Measurements from ENCODE around the gene C9orf50. TPM values are rescaled to one million over a fixed set of nuclear protein-coding genes. Genes with fewer than 3 reads are reported as not detected.

C9orf50 gene
- total RNA-seq, 1 experiment from 2014 or later = not detected

DNA sequence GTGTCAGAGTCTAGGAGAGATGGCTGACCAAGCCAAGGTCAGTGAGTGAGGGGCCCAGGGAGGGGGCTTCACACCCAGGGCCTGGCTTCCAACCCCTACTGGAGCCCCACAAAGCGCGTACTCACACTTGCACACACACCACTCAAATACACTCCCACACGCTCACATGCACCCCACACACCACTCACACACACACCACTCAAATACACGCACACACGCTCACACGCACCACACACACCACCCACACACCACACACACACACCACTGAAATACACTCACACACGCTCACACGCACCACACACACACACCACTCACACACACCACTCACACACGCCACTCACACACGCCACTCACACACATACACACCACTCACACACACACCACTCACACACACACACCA, 26.7 kb upstream of the C9orf50 start:
- Mint-ChIP-seq H3K9me3 (no peaks in the 10 kb centered on the region; a peak in 2 of 5 replicates), H3K27ac (no peak overlapping the region; a peak in 1 of 7 replicates), H3K27me3 (ENCODE audit: low read depth) (peaks cover 2% of the 10 kb centered on the region; the same call in 1 of the 2 replicates), H3K4me1 (no peaks in the 10 kb centered on the region), H3K4me3 (no peak overlapping the region), H3K36me3 (ENCODE audit: insufficient read depth in 1 of 3, low read depth in 3 of 3) (no peaks in the 10 kb centered on the region; a peak in 1 of 7 replicates)
- no peaks in the 10 kb centered on the region for H3K23me2 ChIP-seq (ENCODE audit: insufficient read length, low read depth, low read length, poor library complexity, severe bottlenecking)
- H2BK15ac ChIP-seq (ENCODE audit: low read depth, low read length) = no peak overlapping the region
- H3K18ac ChIP-seq (ENCODE audit: insufficient read length, low read depth, low read length) = no peak overlapping the region
- no peak overlapping the region for H2BK20ac ChIP-seq (ENCODE audit: low read depth, low read length, poor library complexity, severe bottlenecking)
- no peak overlapping the region for H2BK5ac ChIP-seq (ENCODE audit: insufficient read length, low read length)
- TF ChIP-seq, protein P1, sequence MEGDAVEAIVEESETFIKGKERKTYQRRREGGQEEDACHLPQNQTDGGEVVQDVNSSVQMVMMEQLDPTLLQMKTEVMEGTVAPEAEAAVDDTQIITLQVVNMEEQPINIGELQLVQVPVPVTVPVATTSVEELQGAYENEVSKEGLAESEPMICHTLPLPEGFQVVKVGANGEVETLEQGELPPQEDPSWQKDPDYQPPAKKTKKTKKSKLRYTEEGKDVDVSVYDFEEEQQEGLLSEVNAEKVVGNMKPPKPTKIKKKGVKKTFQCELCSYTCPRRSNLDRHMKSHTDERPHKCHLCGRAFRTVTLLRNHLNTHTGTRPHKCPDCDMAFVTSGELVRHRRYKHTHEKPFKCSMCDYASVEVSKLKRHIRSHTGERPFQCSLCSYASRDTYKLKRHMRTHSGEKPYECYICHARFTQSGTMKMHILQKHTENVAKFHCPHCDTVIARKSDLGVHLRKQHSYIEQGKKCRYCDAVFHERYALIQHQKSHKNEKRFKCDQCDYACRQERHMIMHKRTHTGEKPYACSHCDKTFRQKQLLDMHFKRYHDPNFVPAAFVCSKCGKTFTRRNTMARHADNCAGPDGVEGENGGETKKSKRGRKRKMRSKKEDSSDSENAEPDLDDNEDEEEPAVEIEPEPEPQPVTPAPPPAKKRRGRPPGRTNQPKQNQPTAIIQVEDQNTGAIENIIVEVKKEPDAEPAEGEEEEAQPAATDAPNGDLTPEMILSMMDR (conservative IDR thresholded peaks at IDR 0.05) = no peak
- H3K79me1 ChIP-seq (ENCODE audit: insufficient read depth, low read depth, low read length, poor library complexity, severe bottlenecking) = no peaks in the 10 kb centered on the region
- H4K8ac ChIP-seq (replicated peaks; ENCODE audit: insufficient read length, low read depth, low read length) = no peak overlapping the region
- 100% methylated on average over 6 of the region's 10 CpGs for WGBS (ENCODE audit: extremely low coverage, insufficient read length, low lambda C conversion rate)
- no peaks in the 10 kb centered on the region for H4K20me1 ChIP-seq (ENCODE audit: control insufficient read depth, insufficient read depth, insufficient read length)
- no peak overlapping the region for H3K27ac ChIP-seq (ENCODE audit: insufficient read length, low read depth, low read length)
- no peaks in the 10 kb centered on the region for H3K27me3 ChIP-seq (ENCODE audit: insufficient read depth, low read length)
- H2BK120ac ChIP-seq (ENCODE audit: low read depth, low read length, poor library complexity, severe bottlenecking) = no peak overlapping the region
- no peaks in the 10 kb centered on the region for H3K4me1 ChIP-seq (ENCODE audit: insufficient read depth, low read length)
- no peak overlapping the region for H3K4ac ChIP-seq (ENCODE audit: low read depth, low read length)
- H3K14ac ChIP-seq (ENCODE audit: insufficient read depth, low read length) = no peak overlapping the region
- H3K56ac ChIP-seq (ENCODE audit: insufficient read length, low read depth, low read length) = no peak overlapping the region
- no peak for DNase-seq
- H2BK12ac ChIP-seq (ENCODE audit: insufficient read length, low read depth, low read length) = no peak overlapping the region
- no peaks in the 10 kb centered on the region for H3K79me2 ChIP-seq (ENCODE audit: insufficient read depth, low read length)
- no peak overlapping the region for H3T11ph ChIP-seq (ENCODE audit: low read length)
- no peak overlapping the region for H2AFZ ChIP-seq (ENCODE audit: low read length)
- H4K91ac ChIP-seq (ENCODE audit: insufficient read length, low read depth, low read length) = no peak overlapping the region
- H3K9me3 ChIP-seq (ENCODE audit: control insufficient read depth, low read depth, low read length) = no peaks in the 10 kb centered on the region
- H3K9ac ChIP-seq (ENCODE audit: extremely low read depth, insufficient read length, low read length) = no peak overlapping the region
- H3K4me2 ChIP-seq (ENCODE audit: insufficient read depth, insufficient read length, low read length) = no peak overlapping the region
- no peak overlapping the region for H4K5ac ChIP-seq (ENCODE audit: insufficient read length, low read depth, low read length)
- H2AK5ac ChIP-seq (ENCODE audit: insufficient read length, low read length) = no peak overlapping the region
- no peak overlapping the region for H3K23ac ChIP-seq (ENCODE audit: insufficient read length, low read depth, low read length)

All from H9 (cell line).